ENCODE data around the gene ADGRL2.

DNA sequence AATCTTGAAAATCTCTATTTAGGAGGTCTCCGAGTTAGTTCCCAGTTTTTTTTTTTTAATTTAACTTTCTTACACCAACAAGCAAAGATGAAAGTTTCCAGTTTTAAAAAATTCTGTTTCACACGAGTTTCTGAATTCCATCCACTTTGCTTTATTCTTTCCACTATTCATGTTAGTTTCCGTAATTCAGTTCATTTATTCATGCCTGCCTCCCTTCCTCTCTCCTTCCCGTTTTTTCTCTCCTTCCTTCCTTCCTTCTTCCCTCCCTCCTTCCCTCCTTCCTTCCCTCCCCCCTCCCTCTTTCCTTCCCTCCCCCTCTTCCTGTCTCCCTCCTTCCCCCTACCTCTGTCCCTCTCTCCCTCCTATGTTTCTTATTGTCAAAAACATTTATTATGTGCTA, 22.3 kb downstream of the ADGRL2 start:
- TF ChIP-seq, protein P1, sequence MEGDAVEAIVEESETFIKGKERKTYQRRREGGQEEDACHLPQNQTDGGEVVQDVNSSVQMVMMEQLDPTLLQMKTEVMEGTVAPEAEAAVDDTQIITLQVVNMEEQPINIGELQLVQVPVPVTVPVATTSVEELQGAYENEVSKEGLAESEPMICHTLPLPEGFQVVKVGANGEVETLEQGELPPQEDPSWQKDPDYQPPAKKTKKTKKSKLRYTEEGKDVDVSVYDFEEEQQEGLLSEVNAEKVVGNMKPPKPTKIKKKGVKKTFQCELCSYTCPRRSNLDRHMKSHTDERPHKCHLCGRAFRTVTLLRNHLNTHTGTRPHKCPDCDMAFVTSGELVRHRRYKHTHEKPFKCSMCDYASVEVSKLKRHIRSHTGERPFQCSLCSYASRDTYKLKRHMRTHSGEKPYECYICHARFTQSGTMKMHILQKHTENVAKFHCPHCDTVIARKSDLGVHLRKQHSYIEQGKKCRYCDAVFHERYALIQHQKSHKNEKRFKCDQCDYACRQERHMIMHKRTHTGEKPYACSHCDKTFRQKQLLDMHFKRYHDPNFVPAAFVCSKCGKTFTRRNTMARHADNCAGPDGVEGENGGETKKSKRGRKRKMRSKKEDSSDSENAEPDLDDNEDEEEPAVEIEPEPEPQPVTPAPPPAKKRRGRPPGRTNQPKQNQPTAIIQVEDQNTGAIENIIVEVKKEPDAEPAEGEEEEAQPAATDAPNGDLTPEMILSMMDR (IDR thresholded peaks at IDR 0.05 in 2 of 3, conservative IDR thresholded peaks at IDR 0.05 in 1 of 3; ENCODE audit: insufficient read depth in 2 of 3, low read depth in 1 of 3, low read length in 3 of 3): no peak
- TF ChIP-seq, protein P2, sequence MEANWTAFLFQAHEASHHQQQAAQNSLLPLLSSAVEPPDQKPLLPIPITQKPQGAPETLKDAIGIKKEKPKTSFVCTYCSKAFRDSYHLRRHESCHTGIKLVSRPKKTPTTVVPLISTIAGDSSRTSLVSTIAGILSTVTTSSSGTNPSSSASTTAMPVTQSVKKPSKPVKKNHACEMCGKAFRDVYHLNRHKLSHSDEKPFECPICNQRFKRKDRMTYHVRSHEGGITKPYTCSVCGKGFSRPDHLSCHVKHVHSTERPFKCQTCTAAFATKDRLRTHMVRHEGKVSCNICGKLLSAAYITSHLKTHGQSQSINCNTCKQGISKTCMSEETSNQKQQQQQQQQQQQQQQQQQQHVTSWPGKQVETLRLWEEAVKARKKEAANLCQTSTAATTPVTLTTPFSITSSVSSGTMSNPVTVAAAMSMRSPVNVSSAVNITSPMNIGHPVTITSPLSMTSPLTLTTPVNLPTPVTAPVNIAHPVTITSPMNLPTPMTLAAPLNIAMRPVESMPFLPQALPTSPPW (CRISPR knock-in tag; IDR thresholded peaks at IDR 0.05): no peak
- TF ChIP-seq SAFB2 (IDR thresholded peaks at IDR 0.05; ENCODE audit: borderline replicate concordance, low read depth, low read length, severe bottlenecking) (no peak), TAF7 (tag; IDR thresholded peaks at IDR 0.05) (no peak), NONO (IDR thresholded peaks at IDR 0.05; ENCODE audit: low read depth in 2 of 2, low read length in 1 of 2) (no peak), ETV1 (tag; conservative IDR thresholded peaks at IDR 0.05; ENCODE audit: low read depth) (no peak)
- TF ChIP-seq, protein P3, sequence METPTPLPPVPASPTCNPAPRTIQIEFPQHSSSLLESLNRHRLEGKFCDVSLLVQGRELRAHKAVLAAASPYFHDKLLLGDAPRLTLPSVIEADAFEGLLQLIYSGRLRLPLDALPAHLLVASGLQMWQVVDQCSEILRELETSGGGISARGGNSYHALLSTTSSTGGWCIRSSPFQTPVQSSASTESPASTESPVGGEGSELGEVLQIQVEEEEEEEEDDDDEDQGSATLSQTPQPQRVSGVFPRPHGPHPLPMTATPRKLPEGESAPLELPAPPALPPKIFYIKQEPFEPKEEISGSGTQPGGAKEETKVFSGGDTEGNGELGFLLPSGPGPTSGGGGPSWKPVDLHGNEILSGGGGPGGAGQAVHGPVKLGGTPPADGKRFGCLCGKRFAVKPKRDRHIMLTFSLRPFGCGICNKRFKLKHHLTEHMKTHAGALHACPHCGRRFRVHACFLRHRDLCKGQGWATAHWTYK (CRISPR knock-in tag; IDR thresholded peaks at IDR 0.05): no peak
